Measurements from ENCODE around the gene SDK2.
"Not testable (repeated sequence)": the region's sequence is repeated elsewhere in the genome, so short reads cannot be mapped to it uniquely, and the experiment has no call there.

Gene SDK2

GRCh38 chr17:73471924-73472323 lies 172.3 kb downstream of the SDK2 start:
- no peak for DNase-seq

GRCh38 chr17:73470316-73470826 lies 173.9 kb downstream of the SDK2 start:
- no peak for DNase-seq

GRCh38 chr17:73469311-73469710 lies 174.9 kb downstream of the SDK2 start:
- no peak for DNase-seq

GRCh38 chr17:73468221-73468620 lies 176.0 kb downstream of the SDK2 start:
- DNase-seq, result no peak

- DNase-seq, result no peak
Measured at GRCh38 chr17:73467651-73468050, 176.6 kb downstream of the SDK2 start.

- no peak for DNase-seq
Measured at GRCh38 chr17:73466704-73467433, 177.4 kb downstream of the SDK2 start.

- no peak for DNase-seq
Measured at GRCh38 chr17:73465953-73466230, 178.4 kb downstream of the SDK2 start.

GRCh38 chr17:73465130-73465952 lies 178.9 kb downstream of the SDK2 start:
- DNase-seq, result no peak

GRCh38 chr17:73464447-73464846 lies 179.8 kb downstream of the SDK2 start:
- DNase-seq, result no peak

GRCh38 chr17:73463821-73464220 lies 180.4 kb downstream of the SDK2 start:
- no peak for DNase-seq

GRCh38 chr17:73462823-73463222 lies 181.4 kb downstream of the SDK2 start:
- DNase-seq, result no peak

GRCh38 chr17:73459980-73460379 lies 184.3 kb downstream of the SDK2 start:
- DNase-seq, result no peak

GRCh38 chr17:73455767-73456166 lies 188.5 kb downstream of the SDK2 start:
- no peak for DNase-seq

GRCh38 chr17:73455050-73455687 lies 189.1 kb downstream of the SDK2 start:
- no peak for DNase-seq

- DNase-seq, result not testable (repeated sequence)
Measured at GRCh38 chr17:73453494-73453893, 190.8 kb downstream of the SDK2 start.

- no peak for DNase-seq
Measured at GRCh38 chr17:73453090-73453489, 191.2 kb downstream of the SDK2 start.

GRCh38 chr17:73452009-73452408 lies 192.2 kb downstream of the SDK2 start:
- no peak for DNase-seq

- DNase-seq, result no peak
Measured at GRCh38 chr17:73447319-73447718, 196.9 kb downstream of the SDK2 start.

GRCh38 chr17:73446617-73447016 lies 197.6 kb downstream of the SDK2 start:
- DNase-seq, result no peak

GRCh38 chr17:73445466-73445865 lies 198.8 kb downstream of the SDK2 start:
- DNase-seq, result no peak

- DNase-seq, result no peak
Measured at GRCh38 chr17:73444021-73444420, 200.2 kb downstream of the SDK2 start.

GRCh38 chr17:73439597-73439996 lies 204.6 kb downstream of the SDK2 start:
- DNase-seq, result no peak

GRCh38 chr17:73437826-73438225 lies 206.4 kb downstream of the SDK2 start:
- no peak for DNase-seq

- DNase-seq, result no peak
Measured at GRCh38 chr17:73436954-73437353, 207.3 kb downstream of the SDK2 start.

Data from activated CD4-positive, alpha-beta T cell treated with anti-CD3 and anti-CD28 coated beads for 4 hours (primary cell).